ENCODE results near the gene GPX4.

GPX4 gene

DNA sequence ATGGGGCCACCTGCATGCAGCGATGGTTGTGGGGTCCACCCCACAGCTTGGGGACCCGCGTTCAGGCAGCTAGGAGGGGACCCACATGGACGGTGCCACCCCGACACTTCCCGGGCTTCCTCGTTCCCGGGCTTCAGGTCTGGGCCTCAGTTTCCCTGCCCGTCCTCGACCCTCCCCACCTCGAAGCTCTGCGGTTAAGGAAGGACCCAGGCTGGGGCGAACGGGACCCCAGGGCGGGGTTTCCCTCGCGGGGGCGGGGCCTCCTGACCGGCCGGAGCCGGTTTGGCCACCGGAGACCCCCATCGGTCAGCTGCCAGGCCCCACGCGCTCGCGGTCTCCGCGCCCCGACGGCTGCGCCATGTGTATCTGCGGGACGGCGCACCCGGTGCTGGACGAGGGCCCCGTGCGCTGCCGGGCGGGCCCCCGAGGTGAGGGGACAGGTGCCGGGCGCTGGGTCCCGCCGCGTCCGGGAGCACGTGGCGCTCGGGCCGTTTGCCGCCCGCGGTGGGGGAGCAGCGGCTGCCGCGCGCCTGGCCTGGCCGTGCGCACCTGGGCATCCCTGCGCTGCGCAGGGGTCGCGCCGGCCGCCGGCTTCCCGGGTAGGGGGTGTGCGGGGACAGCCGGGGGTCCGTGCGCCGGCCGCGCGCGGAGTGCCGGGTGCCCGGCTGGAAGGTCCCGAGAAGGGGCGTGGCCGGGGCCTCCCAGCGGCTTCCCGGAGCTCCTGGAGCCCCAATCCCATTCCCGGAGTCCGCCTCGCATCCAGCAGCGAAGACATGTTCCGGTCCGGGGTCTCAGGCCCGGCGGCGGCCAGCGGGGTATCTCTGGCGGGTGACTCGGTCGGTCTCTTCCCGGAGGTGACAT lies 32.6 kb upstream of the GPX4 start:
- Histone ChIP-seq H3K4me2 (ENCODE audit: low read length) (no peak overlapping the region), H3K9me3 (ENCODE audit: insufficient read depth, low read length) (no peaks in the 10 kb centered on the region), H4K20me1 (ENCODE audit: insufficient read depth, low read length) (no peaks in the 10 kb centered on the region), H3K9ac (ENCODE audit: low read length) (no peak overlapping the region), H3K27ac (ENCODE audit: low read length) (no peak overlapping the region), H3K4me3 (ENCODE audit: low read length) (no peak overlapping the region), H3K27me3 (ENCODE audit: low read depth, low read length) (no peaks in the 10 kb centered on the region), H3K4me1 (ENCODE audit: low read length) (peaks cover 39% of the 10 kb centered on the region), H2AFZ (ENCODE audit: low read depth, low read length) (no peak overlapping the region), H3K36me3 (replicated peaks; ENCODE audit: low read depth, low read length) (peaks cover 25% of the 10 kb centered on the region), H3K79me2 (ENCODE audit: low read length) (peaks cover 31% of the 10 kb centered on the region)
- TF ChIP-seq, protein P1, sequence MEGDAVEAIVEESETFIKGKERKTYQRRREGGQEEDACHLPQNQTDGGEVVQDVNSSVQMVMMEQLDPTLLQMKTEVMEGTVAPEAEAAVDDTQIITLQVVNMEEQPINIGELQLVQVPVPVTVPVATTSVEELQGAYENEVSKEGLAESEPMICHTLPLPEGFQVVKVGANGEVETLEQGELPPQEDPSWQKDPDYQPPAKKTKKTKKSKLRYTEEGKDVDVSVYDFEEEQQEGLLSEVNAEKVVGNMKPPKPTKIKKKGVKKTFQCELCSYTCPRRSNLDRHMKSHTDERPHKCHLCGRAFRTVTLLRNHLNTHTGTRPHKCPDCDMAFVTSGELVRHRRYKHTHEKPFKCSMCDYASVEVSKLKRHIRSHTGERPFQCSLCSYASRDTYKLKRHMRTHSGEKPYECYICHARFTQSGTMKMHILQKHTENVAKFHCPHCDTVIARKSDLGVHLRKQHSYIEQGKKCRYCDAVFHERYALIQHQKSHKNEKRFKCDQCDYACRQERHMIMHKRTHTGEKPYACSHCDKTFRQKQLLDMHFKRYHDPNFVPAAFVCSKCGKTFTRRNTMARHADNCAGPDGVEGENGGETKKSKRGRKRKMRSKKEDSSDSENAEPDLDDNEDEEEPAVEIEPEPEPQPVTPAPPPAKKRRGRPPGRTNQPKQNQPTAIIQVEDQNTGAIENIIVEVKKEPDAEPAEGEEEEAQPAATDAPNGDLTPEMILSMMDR (IDR thresholded peaks at IDR 0.05; ENCODE audit: low read depth, low read length): no peak

DNA sequence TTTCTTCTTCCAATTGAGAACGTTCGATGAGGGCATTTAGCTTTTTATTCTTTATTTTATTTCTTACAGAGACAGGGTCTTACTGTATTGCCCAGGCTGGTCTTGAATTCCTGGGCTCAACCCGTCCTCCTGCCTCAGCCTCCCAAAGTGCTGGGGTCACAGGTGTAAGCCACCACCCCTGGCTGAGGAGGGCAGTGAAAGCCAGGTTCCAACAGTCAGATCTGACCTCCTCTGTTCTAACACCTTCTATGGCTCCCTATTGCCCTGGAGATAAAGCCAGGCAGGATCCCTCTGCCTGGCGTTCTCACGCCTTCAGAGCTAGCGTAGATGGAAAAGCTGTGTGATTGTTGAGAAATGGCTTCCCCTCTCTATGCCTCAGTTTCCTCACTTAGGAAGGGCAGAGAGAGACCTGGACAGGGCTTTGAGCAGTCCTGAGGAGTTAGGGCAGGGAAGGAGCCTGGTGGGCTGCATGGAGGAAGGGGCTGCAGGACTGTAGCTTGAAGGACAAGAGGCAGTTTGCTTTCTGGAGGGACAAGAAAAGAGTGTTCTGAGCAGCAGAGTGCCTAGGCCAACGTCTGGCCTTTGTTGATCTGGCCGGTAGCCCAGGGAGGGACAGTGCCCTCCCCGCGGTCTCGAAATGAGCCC lies 31.3 kb upstream of the GPX4 start:
- TF ChIP-seq EZH2phosphoT487 (IDR thresholded peaks at IDR 0.05; ENCODE audit: low read depth): no peak
- TF ChIP-seq, protein P1 (IDR thresholded peaks at IDR 0.05; ENCODE audit: low read depth, low read length): no peak
- Histone ChIP-seq H3K9ac (ENCODE audit: low read length) (no peak overlapping the region), H3K27ac (ENCODE audit: low read length) (no peak overlapping the region), H2AFZ (ENCODE audit: low read depth, low read length) (no peak overlapping the region), H4K20me1 (ENCODE audit: insufficient read depth, low read length) (no peaks in the 10 kb centered on the region), H3K79me2 (ENCODE audit: low read length) (peaks cover 29% of the 10 kb centered on the region), H3K27me3 (ENCODE audit: low read depth, low read length) (no peaks in the 10 kb centered on the region), H3K36me3 (replicated peaks; ENCODE audit: low read depth, low read length) (peaks cover 27% of the 10 kb centered on the region), H3K4me1 (ENCODE audit: low read length) (peaks cover 46% of the 10 kb centered on the region), H3K4me3 (ENCODE audit: low read length) (no peak overlapping the region), H3K9me3 (ENCODE audit: insufficient read depth, low read length) (no peaks in the 10 kb centered on the region), H3K4me2 (ENCODE audit: low read length) (no peak overlapping the region)

DNA sequence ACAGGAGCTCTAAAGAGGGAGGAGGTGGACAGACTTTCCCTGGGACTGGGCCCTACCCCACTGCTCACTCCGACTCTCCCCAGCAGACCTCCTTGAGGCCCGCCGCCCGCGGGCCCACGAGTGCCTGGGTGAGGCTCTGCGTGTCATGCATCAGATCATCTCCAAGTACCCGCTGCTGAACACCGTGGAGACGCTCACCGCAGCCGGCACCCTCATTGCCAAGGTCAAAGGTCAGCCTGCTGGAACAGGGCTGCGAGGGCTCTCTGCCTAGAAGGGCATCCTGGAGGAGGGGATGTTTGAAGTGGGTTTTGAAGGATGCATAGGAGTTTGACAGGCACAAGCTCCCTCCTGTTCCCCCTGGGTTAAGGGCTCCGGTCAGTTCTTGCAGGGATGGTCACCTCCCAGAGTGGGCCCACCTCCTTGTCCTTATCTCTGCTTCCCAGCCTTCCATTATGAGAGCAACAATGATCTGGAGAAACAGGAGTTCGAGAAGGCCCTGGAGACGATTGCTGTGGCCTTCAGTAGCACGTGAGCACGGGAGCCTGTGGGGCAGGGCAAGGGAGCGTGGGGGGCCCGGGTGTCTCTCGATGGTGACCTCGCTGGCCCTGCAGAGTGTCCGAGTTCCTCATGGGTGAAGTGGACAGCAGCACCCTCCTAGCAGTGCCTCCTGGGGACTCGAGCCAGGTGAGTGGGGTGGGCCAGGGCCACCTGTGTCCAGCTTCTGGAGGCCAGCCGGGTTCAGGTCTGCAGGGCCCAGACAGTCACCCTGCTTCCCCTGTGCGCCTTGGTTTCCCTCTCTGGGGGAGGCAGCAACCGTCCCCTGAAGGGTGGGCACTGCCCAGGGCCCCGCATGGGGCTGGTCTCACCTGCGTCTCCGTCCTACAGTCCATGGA lies 30.5 kb upstream of the GPX4 start:
- H3K4me2 ChIP-seq (ENCODE audit: low read length): no peak overlapping the region
- H4K20me1 ChIP-seq (ENCODE audit: insufficient read depth, low read length): no peaks in the 10 kb centered on the region
- no peak overlapping the region for H2AFZ ChIP-seq (ENCODE audit: low read depth, low read length)
- H3K79me2 ChIP-seq (ENCODE audit: low read length): peaks cover 21% of the 10 kb centered on the region
- H3K4me1 ChIP-seq (ENCODE audit: low read length): peaks cover 49% of the 10 kb centered on the region
- no peaks in the 10 kb centered on the region for H3K27me3 ChIP-seq (ENCODE audit: low read depth, low read length)
- peaks cover 32% of the 10 kb centered on the region for H3K36me3 ChIP-seq (replicated peaks; ENCODE audit: low read depth, low read length)
- H3K4me3 ChIP-seq (ENCODE audit: low read length): no peak overlapping the region
- H3K9ac ChIP-seq (ENCODE audit: low read length): no peak overlapping the region
- H3K27ac ChIP-seq (ENCODE audit: low read length): no peak overlapping the region
- TF ChIP-seq EZH2phosphoT487 (IDR thresholded peaks at IDR 0.05; ENCODE audit: low read depth): no peak
- TF ChIP-seq, protein P1 (IDR thresholded peaks at IDR 0.05; ENCODE audit: low read depth, low read length): no peak
- no peaks in the 10 kb centered on the region for H3K9me3 ChIP-seq (ENCODE audit: insufficient read depth, low read length)
